Measurements from ENCODE around the gene RPS6KL1.

DNA sequence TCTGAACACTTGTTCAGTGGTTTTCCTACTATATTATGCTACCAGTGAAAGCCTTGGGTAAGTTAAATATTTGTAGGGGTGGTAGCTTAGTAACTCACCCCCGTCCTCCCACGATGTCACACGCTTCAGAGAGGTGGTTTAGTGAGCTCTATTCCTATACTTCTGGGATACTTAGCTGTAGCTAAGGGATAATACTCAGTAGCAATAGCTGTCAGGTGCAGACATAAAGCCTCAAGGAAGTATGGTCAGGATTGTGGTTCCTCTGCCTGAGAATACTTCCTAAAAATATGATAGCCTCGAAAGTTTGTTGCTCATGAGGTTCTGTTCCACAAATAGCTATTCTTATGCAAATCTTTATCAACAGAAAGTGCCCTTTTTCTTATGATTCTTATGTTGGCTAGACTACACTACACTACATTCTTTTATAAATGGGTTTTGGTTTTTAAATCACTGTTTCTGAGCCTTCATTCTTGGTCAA, 29.4 kb downstream of the RPS6KL1 start:
- TF ChIP-seq CTCF (conservative IDR thresholded peaks at IDR 0.05; ENCODE audit: low read depth, low read length) = no peak
- TF ChIP-seq EZH2 (IDR thresholded peaks at IDR 0.05; ENCODE audit: low read length, unreplicated experiment) = no peak
